SK-N-MC (cell line): ENCODE results near the gene SASH1.

ENCODE experiments used
- EZH2 ChIP-seq: fragments of 200-600 bp; sonication (generic); IDR thresholded peaks from one replicate; pipeline ENCODE4 v1.6.1; 2017; ENCODE audit warnings: antibody characterized with exemption
- FOXP2 ChIP-seq: optimal IDR thresholded peaks from 2 replicates; pipeline ENCODE3; 2011; ENCODE audit warnings: mild to moderate bottlenecking, moderate library complexity; ENCODE audit not compliant: insufficient read depth; ENCODE audit errors: extremely low read length, control extremely low read depth
- POLR2AphosphoS5 ChIP-seq: IDR thresholded peaks from 2 replicates; pipeline ENCODE4 v1.6.1; 2012; ENCODE audit warnings: mild to moderate bottlenecking, low read depth, low read length, borderline replicate concordance

DNA sequence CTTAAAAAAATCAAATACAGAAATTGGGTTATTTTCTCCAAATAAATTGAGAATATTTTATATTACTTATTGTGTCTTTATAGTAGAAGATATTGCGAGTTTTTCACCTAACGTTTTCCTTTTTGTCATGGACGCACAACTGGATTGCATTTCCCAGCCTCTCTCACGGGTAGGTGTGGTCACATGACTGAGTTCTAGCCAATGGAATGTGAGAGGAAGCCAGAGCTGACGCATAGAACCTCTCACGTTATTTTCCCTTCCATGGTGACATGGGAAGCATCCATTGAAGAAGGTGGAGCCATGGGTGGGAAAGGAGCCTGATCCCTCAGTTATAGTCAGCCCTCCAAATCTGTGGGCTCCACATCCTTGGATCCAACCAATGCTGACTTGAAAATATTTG is 248.2 kb downstream of the SASH1 start:
- no peak for TF ChIP-seq EZH2
- no peak for TF ChIP-seq POLR2AphosphoS5
- TF ChIP-seq FOXP2 = no peak
